Upper lobe of left lung (tissue), 4 donors: Measurements from ENCODE around the gene PRDM12.

Source experiments
- EP300 ChIP-seq, 4 donors: sonication (generic); formaldehyde crosslinking; IDR thresholded peaks; one replicate each; pipeline ENCODE4 v1.5.1; 2017; ENCODE audit warnings: antibody characterized with exemption in 4 of 4, control low read depth in 2 of 4
- POLR2A ChIP-seq, 4 donors: fragments of 450-650 bp; IDR thresholded peaks; one replicate each; pipeline ENCODE4 v1.5.1; 2016 to 2017; ENCODE audit warnings: antibody characterized with exemption in 4 of 4, mild to moderate bottlenecking in 2 of 4
- POLR2AphosphoS5 ChIP-seq, 2 donors: sonication (generic); formaldehyde crosslinking; IDR thresholded peaks; one replicate each; pipeline ENCODE4 v1.5.1; 2017; ENCODE audit warnings: antibody characterized with exemption in 2 of 2
- TF ChIP-seq, protein P1 (sequence below), 6 experiments: fragments of 450-650 bp in 4 of 6; fragments of 200-600 bp in 2 of 6; sonication (generic) in 2 of 6; IDR thresholded peaks; one replicate each; pipeline ENCODE4 v1.5.1; 2016 to 2019; ENCODE audit warnings: antibody characterized with exemption in 6 of 6

DNA sequence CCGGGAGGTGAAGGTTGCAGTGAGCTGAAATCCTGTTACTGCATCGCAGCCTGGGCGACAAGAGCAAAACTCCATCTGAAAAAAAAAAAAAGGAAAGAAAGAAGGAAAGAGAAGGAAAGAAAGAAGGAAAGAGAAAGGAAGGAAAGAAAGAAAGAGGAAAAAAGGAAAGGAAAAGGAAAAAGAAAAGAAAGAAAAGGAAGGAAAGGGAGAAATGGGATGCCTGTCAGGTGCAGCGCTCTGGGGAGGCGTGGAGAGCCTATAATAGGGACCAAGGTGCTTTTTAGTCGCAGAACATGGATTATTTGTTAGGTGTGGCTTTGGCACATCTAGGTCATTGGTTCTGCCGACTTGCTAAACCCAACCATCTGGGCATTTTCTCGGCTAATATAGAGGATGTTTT, 47.1 kb downstream of the PRDM12 start:
- TF ChIP-seq POLR2AphosphoS5 (IDR thresholded peaks at IDR 0.05) (no peak), EP300 (IDR thresholded peaks at IDR 0.05) (no peak), POLR2A (IDR thresholded peaks at IDR 0.05) (no peak)
- TF ChIP-seq, protein P1, sequence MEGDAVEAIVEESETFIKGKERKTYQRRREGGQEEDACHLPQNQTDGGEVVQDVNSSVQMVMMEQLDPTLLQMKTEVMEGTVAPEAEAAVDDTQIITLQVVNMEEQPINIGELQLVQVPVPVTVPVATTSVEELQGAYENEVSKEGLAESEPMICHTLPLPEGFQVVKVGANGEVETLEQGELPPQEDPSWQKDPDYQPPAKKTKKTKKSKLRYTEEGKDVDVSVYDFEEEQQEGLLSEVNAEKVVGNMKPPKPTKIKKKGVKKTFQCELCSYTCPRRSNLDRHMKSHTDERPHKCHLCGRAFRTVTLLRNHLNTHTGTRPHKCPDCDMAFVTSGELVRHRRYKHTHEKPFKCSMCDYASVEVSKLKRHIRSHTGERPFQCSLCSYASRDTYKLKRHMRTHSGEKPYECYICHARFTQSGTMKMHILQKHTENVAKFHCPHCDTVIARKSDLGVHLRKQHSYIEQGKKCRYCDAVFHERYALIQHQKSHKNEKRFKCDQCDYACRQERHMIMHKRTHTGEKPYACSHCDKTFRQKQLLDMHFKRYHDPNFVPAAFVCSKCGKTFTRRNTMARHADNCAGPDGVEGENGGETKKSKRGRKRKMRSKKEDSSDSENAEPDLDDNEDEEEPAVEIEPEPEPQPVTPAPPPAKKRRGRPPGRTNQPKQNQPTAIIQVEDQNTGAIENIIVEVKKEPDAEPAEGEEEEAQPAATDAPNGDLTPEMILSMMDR (IDR thresholded peaks at IDR 0.05): no peak
